ENCODE data around the gene ZDBF2. TPM values are rescaled to one million over a fixed set of nuclear protein-coding genes. Genes with fewer than 3 reads are reported as not detected.

Gene ZDBF2
- total RNA-seq, 1 experiment from 2014 or later, result 0.75 TPM

DNA sequence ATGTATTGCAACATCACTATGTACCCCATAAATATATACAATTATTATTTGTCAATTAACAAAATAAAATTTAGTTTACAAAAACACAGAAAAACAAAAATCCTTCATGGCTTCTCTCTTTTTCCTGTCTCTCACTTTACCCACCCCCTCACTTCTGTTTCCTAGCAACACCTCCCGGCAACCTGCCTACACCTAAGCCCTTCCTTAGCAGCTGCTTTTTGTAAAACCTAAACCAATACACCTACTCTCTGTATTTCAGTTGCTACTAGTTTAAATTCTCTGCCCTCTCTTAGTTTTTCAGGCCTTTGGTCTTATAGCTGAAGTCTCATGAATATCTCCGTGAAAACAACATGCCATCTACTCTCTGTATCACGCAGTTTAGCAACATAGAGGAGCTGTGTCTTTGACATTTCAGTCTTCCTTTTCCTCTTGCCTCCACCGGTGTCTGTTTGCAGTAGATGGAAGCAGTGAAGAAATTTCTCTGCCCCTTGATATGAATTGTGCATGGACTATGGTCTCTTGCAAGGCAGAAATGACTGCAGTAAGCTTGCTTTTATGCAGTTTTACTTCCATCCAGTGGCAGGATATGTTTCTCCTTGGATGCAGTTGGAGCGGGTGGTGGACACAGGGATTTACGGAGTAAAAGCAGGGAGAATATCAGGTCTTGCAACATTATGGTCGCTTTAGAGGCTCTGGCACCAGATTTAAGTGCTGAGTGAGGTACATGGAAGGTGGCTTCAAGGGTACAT, 42.0 kb upstream of the ZDBF2 start:
- CTCF ChIA-PET, result no interaction called here
- Histone ChIP-seq H3K4me3 (ENCODE audit: low read depth, low read length, poor library complexity, severe bottlenecking) (no peak overlapping the region), H3K9me3 (ENCODE audit: low read depth, low read length, poor library complexity, severe bottlenecking) (no peaks in the 10 kb centered on the region), H3K36me3 (ENCODE audit: insufficient read depth, low read length, poor library complexity, severe bottlenecking) (no peaks in the 10 kb centered on the region), H3K27me3 (replicated peaks; ENCODE audit: insufficient read depth, low read depth, low read length, poor library complexity) (no peaks in the 10 kb centered on the region), H3K27ac (ENCODE audit: low read depth, low read length, poor library complexity, severe bottlenecking) (no peak overlapping the region), H3K4me1 (ENCODE audit: insufficient read depth, low read length, poor library complexity, severe bottlenecking) (peaks cover 13% of the 10 kb centered on the region)
- TF ChIP-seq CTCF (conservative IDR thresholded peaks at IDR 0.05; ENCODE audit: low read depth, low read length) (no peak), EZH2 (IDR thresholded peaks at IDR 0.05; ENCODE audit: borderline replicate concordance, low read depth, low read length, poor library complexity, severe bottlenecking) (no peak)
- intact Hi-C loops (cut with micrococcal nuclease; ENCODE audit: unreplicated experiment), result no loop called here
- DNase-seq (ENCODE audit: low spot score), result no peak
- no TSS peak for BruUV-seq (replicated peaks)
- POLR2A ChIA-PET (ENCODE audit: low non-redundant PET), result no interaction called here

- POLR2A ChIA-PET (ENCODE audit: low non-redundant PET), result no interaction called here
These were observed 35.3 kb upstream of the ZDBF2 start for GRCh38 chr2:206239157-206239556.

DNA sequence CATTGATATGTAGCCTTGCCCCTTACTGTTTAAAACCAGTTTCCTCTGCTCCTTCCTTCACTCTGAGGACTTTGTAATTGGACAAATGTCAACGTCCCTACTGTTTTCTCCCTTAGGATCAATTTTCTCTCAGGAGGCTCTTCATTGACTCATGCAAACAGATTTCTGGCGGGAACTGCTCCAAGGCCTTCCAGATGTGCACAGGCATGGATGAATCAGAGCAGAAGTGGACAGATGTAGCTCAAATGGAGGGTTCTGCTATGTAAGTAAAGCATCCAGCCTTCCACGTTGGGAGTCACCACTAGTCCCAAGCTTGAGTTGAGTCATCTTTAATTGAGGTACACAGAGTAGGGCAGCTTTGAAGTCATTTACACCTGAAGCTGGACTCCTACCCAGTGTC, 34.1 kb upstream of the ZDBF2 start:
- Histone ChIP-seq H3K27me3 (replicated peaks; ENCODE audit: insufficient read depth, low read depth, low read length, poor library complexity) (no peaks in the 10 kb centered on the region), H3K27ac (ENCODE audit: low read depth, low read length, poor library complexity, severe bottlenecking) (no peak overlapping the region), H3K36me3 (ENCODE audit: insufficient read depth, low read length, poor library complexity, severe bottlenecking) (no peaks in the 10 kb centered on the region), H3K4me1 (ENCODE audit: insufficient read depth, low read length, poor library complexity, severe bottlenecking) (no peaks in the 10 kb centered on the region), H3K9me3 (ENCODE audit: low read depth, low read length, poor library complexity, severe bottlenecking) (no peaks in the 10 kb centered on the region), H3K4me3 (ENCODE audit: low read depth, low read length, poor library complexity, severe bottlenecking) (no peak overlapping the region)
- no TSS peak for BruUV-seq (replicated peaks)
- intact Hi-C loops (cut with micrococcal nuclease; ENCODE audit: unreplicated experiment), result no loop called here
- TF ChIP-seq EZH2 (IDR thresholded peaks at IDR 0.05; ENCODE audit: borderline replicate concordance, low read depth, low read length, poor library complexity, severe bottlenecking) (no peak), CTCF (conservative IDR thresholded peaks at IDR 0.05; ENCODE audit: low read depth, low read length) (no peak)
- DNase-seq (ENCODE audit: low spot score), result no peak
- CTCF ChIA-PET, result no interaction called here
- POLR2A ChIA-PET (ENCODE audit: low non-redundant PET), result no interaction called here

More at GRCh38 chr2:206239157-206239556, 35.3 kb upstream of the ZDBF2 start:
- intact Hi-C loops (cut with micrococcal nuclease; ENCODE audit: unreplicated experiment), result no loop called here
- Histone ChIP-seq H3K9me3 (ENCODE audit: low read depth, low read length, poor library complexity, severe bottlenecking) (no peaks in the 10 kb centered on the region), H3K36me3 (ENCODE audit: insufficient read depth, low read length, poor library complexity, severe bottlenecking) (no peaks in the 10 kb centered on the region), H3K4me1 (ENCODE audit: insufficient read depth, low read length, poor library complexity, severe bottlenecking) (no peaks in the 10 kb centered on the region), H3K4me3 (ENCODE audit: low read depth, low read length, poor library complexity, severe bottlenecking) (no peak overlapping the region), H3K27me3 (replicated peaks; ENCODE audit: insufficient read depth, low read depth, low read length, poor library complexity) (no peaks in the 10 kb centered on the region), H3K27ac (ENCODE audit: low read depth, low read length, poor library complexity, severe bottlenecking) (no peak overlapping the region)
- CTCF ChIA-PET, result no interaction called here
- no TSS peak for BruUV-seq (replicated peaks)
- TF ChIP-seq CTCF (conservative IDR thresholded peaks at IDR 0.05; ENCODE audit: low read depth, low read length), result no peak
- no peak for TF ChIP-seq EZH2 (IDR thresholded peaks at IDR 0.05; ENCODE audit: borderline replicate concordance, low read depth, low read length, poor library complexity, severe bottlenecking)
- no peak for DNase-seq (ENCODE audit: low spot score)

Data from A673 (cell line).